GM21528 (cell line): ENCODE data around the gene RNF144B.
"Not testable (repeated sequence)": the region's sequence is repeated elsewhere in the genome, so short reads cannot be mapped to it uniquely, and the experiment has no call there.

Experiments used
- ATAC-seq: cut with Tn5 transposase; IDR thresholded peaks from one replicate; pipeline ENCODE4 v1.9.1; 2021; ENCODE audit warnings: mild to moderate bottlenecking, moderate library complexity; ENCODE audit not compliant: unreplicated experiment, low FRiP score

RNF144B gene

GRCh38 chr6:18368277-18369105, 18.7 kb upstream of the RNF144B start:
- no peak for ATAC-seq

- ATAC-seq: no peak
Measured at GRCh38 chr6:18371010-18371409, 16.1 kb upstream of the RNF144B start.

DNA sequence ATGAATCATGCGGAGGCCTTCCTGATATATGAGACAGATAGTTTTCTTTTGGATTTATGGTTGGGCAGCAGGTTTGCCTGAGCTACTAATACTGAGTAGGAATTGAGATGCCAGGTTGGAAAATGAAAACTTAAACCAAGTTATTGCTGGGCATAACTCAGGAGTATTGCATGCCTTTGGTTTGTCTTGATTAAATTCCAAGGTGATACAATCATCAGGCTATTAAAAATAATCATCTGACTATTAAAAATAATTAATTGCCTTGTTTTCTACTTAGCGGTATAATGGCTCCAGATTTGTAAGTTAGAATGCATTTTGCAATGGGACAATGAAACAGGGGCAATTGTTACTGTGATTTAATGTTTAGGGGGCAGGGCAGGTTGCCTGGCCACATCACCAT, 15.5 kb upstream of the RNF144B start:
- ATAC-seq: no peak

GRCh38 chr6:18380158-18380836, 6.9 kb upstream of the RNF144B start:
- ATAC-seq: no peak

- ATAC-seq: no peak
Measured at GRCh38 chr6:18380851-18381250, 6.3 kb upstream of the RNF144B start.

- no peak for ATAC-seq
Measured at GRCh38 chr6:18383441-18383840, 3.7 kb upstream of the RNF144B start.

GRCh38 chr6:18384621-18385020, 2.5 kb upstream of the RNF144B start:
- no peak for ATAC-seq

GRCh38 chr6:18386298-18386976, 713 bp upstream of the RNF144B start:
- no peak for ATAC-seq

GRCh38 chr6:18388271-18388670, 1.1 kb downstream of the RNF144B start:
- no peak for ATAC-seq

DNA sequence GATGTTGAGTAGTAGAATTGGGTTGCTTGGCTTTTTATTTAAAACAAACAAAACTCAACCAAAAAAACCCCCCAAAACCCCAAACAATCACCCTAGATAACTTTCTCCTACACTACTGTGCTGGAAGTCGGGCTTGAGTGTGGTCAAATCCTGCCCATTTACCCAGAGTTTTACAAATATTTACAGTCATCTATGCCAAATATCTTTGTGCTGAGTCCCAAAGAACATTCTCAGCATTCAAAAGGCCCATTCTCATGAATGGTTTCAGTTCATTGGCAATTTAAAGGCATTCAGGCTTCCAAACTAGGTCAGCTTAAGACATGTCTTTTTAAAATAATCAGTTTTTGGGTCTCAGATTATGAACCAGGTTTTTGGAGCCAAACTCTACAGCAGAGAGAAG, 1.8 kb downstream of the RNF144B start:
- ATAC-seq: no peak

DNA sequence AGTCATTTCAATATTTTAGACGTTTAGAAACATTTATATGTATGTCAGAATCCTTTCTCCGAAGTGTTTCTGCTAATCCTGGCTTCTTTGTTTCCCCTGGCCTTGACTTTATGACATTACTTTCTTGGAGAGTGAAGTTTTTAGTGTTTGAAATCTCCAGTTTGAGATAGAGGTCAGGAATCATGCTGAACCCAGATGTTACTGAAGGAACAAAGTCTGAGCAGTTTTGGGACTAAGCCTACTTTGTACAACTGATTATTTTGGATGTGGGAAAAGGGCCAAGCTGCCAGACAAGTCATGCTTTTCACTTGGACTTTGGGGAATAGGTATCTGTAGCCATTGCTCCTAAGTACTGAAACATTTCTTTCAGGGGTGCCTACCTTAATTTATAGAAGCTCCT, 2.3 kb downstream of the RNF144B start:
- no peak for ATAC-seq

- ATAC-seq: no peak
Measured at GRCh38 chr6:18390476-18390875, 3.3 kb downstream of the RNF144B start.

DNA sequence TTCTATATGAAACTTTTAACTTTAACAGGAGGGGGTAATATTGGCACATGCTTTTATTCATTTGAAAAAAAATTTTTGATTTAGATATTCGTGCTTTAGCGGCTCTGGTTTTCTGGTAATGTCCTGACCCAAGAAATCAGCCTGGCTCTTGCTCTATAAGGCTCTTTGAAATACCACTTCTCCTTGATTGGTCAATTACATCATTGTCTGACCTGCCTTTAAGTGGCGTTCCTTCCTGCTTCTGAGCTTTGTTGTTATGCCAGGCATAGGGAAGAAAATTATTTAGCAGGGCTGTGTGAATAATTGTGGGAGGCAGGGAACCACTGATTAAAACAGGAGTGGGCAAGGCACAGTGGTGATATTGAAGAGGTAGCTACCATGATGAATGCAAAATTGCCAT, 3.9 kb downstream of the RNF144B start:
- no peak for ATAC-seq

DNA sequence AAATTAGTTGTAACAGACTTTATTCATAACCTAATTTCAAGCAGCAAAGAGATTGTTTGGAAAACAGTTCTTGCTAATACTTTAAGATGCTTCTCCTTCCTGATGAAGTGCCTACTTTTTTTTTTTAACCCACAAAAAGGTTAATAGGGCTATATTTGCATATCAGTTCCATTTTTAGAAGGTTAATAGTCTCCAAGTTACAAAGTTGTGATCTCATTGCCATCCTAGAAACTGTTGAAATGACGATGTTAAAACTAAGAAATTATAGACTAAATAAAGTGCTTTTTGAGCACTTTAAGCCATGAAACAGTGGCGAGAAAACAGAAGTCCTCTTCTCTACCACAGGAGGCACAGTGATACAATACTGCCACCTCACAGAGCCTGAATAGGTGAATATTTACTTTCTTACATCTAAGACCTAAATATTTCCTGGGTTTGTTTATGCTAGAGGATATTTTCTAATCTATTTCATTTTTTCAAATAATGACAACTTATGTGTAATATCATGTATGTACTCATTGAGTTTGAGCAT, 5.3 kb downstream of the RNF144B start:
- no peak for ATAC-seq

DNA sequence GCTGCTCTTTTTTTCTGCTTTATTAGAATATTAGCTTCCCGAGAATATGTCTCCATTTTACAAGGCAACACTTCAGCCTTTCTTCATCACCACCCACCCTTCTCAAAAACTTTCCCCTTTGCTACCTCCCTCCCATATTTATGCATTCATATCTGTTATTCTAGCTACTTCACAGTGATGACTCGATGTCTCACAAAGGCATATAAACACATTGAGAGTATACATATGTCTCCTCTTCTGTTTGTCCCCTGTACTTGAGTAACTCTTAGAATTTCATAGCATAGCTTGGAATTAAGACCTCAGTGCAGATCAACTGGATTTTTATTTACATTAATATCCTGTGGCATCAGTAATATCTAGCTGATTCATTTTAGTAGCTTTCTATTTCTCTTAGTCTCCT, 6.5 kb downstream of the RNF144B start:
- ATAC-seq: no peak

GRCh38 chr6:18395177-18395855, 8.2 kb downstream of the RNF144B start:
- no peak for ATAC-seq

GRCh38 chr6:18395856-18396197, 8.7 kb downstream of the RNF144B start:
- no peak for ATAC-seq

DNA sequence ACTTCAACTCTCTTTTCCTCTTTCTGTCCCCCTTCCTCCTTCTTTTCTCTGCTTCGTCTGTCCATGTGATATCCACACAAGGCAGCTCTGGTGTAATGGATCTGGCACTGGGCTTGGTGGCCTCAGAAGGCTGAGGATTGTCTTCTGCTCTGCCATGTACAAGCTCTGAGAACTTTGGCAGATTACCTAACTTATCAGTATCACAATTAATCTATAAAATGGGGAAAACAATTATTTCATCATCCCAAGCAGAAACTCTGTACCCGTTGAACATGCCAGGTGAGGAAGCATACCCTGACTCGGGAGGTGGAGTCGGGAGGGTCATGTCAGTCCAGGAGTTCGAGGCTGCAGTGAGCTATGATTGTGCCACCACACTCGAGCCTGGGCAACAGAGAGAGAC, 10.6 kb downstream of the RNF144B start:
- no peak for ATAC-seq

- not testable (repeated sequence) for ATAC-seq
Measured at GRCh38 chr6:18398225-18398624, 11.1 kb downstream of the RNF144B start.

- ATAC-seq: peak; percentile 92
Measured at GRCh38 chr6:18400831-18401446, 13.8 kb downstream of the RNF144B start.
